Trophoblast cell (in vitro differentiated cells and primary cell): ENCODE measurements around the gene RTN4RL1.

Source experiments
- DNase-seq, 2 donors: peaks; one replicate each; pipeline ENCODE4 v3.0.0-alpha.2; 2016
- H2AFZ ChIP-seq: 2 replicates; pipeline ENCODE4 v1.6.1; 2013; ENCODE audit warnings: low read length, moderate library complexity, mild to moderate bottlenecking; ENCODE audit not compliant: insufficient read depth, poor library complexity
- H2AK5ac ChIP-seq: 2 replicates; pipeline ENCODE4 v1.6.1; 2013; ENCODE audit warnings: mild to moderate bottlenecking, low read length
- H2BK120ac ChIP-seq: 2 replicates; pipeline ENCODE4 v1.6.1; 2013; ENCODE audit warnings: low read length, mild to moderate bottlenecking, moderate library complexity; ENCODE audit not compliant: insufficient read depth, poor library complexity
- H2BK12ac ChIP-seq: 2 replicates; pipeline ENCODE4 v1.6.1; 2013; ENCODE audit warnings: mild to moderate bottlenecking, low read length, moderate library complexity
- H2BK5ac ChIP-seq: 2 replicates; pipeline ENCODE4 v1.6.1; 2013; ENCODE audit warnings: low read length, low read depth, moderate library complexity, mild to moderate bottlenecking; ENCODE audit not compliant: poor library complexity
- H3K14ac ChIP-seq: 2 replicates; pipeline ENCODE4 v1.6.1; 2013; ENCODE audit warnings: mild to moderate bottlenecking, low read length
- H3K18ac ChIP-seq: 2 replicates; pipeline ENCODE4 v1.6.1; 2013; ENCODE audit warnings: mild to moderate bottlenecking, low read length
- H3K23ac ChIP-seq: 2 replicates; pipeline ENCODE4 v1.6.1; 2013; ENCODE audit warnings: low read length
- H3K27ac ChIP-seq: 2 replicates; pipeline ENCODE4 v1.5.1; 2013; ENCODE audit warnings: low read depth, mild to moderate bottlenecking, inconsistent platforms, low read length, moderate library complexity
- H3K27me3 ChIP-seq: 2 replicates; pipeline ENCODE4 v1.6.1; 2013; ENCODE audit warnings: inconsistent platforms, mild to moderate bottlenecking, low read length, moderate library complexity; ENCODE audit not compliant: insufficient read depth
- H3K36me3 ChIP-seq, 2 experiments: 1 replicate in 1 of 2; 2 replicates in 1 of 2; pipeline ENCODE4 v1.6.1; 2013; ENCODE audit warnings: low read length in 2 of 2, mild to moderate bottlenecking in 2 of 2, moderate library complexity in 1 of 2; ENCODE audit not compliant: insufficient read depth in 2 of 2, control insufficient read depth in 1 of 2
- H3K4ac ChIP-seq: 2 replicates; pipeline ENCODE4 v1.6.1; 2013; ENCODE audit warnings: low read depth, mild to moderate bottlenecking, low read length, moderate library complexity
- H3K4me1 ChIP-seq, 2 experiments: 1 replicate in 1 of 2; 2 replicates in 1 of 2; pipeline ENCODE4 v1.6.1; 2013; ENCODE audit warnings: low read length in 2 of 2, mild to moderate bottlenecking in 2 of 2, moderate library complexity in 1 of 2; ENCODE audit not compliant: insufficient read depth in 2 of 2, control insufficient read depth in 1 of 2
- H3K4me2 ChIP-seq: 2 replicates; pipeline ENCODE4 v1.6.1; 2013; ENCODE audit warnings: inconsistent platforms, mild to moderate bottlenecking, low read length, moderate library complexity
- H3K4me3 ChIP-seq: 2 replicates; pipeline ENCODE4 v1.5.1; 2013; ENCODE audit warnings: mild to moderate bottlenecking, low read depth, low read length, inconsistent platforms
- H3K79me1 ChIP-seq: one replicate; pipeline ENCODE4 v1.6.1; 2013; ENCODE audit warnings: low read length
- H3K79me2 ChIP-seq: 2 replicates; pipeline ENCODE4 v1.6.1; 2013; ENCODE audit warnings: low read length, mild to moderate bottlenecking; ENCODE audit not compliant: control insufficient read depth, insufficient read depth, poor library complexity
- H3K9ac ChIP-seq: 2 replicates; pipeline ENCODE4 v1.6.1; 2013; ENCODE audit warnings: mild to moderate bottlenecking, low read length
- H3K9me3 ChIP-seq: 2 replicates; pipeline ENCODE4 v1.6.1; 2013; ENCODE audit warnings: low read depth, mild to moderate bottlenecking, control low read depth, inconsistent platforms, low read length; ENCODE audit not compliant: insufficient read depth
- H4K12ac ChIP-seq: 2 replicates; pipeline ENCODE4 v1.6.1; 2013; ENCODE audit warnings: low read depth, mild to moderate bottlenecking, low read length, moderate library complexity
- H4K8ac ChIP-seq: 2 replicates; pipeline ENCODE4 v1.6.1; 2013; ENCODE audit warnings: low read depth, mild to moderate bottlenecking, low read length, moderate library complexity
- H4K91ac ChIP-seq: one replicate; pipeline ENCODE4 v1.6.1; 2013; ENCODE audit warnings: low read depth, mild to moderate bottlenecking, low read length, moderate library complexity
- WGBS: extraction: QIAGEN DNeasy Blood & Tissue Kit; methylation state at CpG from one replicate; pipeline ENCODE4 v1.1.7; 2013; ENCODE audit warnings: missing lambda C conversion rate; ENCODE audit not compliant: insufficient read length, insufficient coverage; ENCODE audit errors: extremely low coverage; 5-methylcytosine and 5-hydroxymethylcytosine counted together

RTN4RL1 gene

DNA sequence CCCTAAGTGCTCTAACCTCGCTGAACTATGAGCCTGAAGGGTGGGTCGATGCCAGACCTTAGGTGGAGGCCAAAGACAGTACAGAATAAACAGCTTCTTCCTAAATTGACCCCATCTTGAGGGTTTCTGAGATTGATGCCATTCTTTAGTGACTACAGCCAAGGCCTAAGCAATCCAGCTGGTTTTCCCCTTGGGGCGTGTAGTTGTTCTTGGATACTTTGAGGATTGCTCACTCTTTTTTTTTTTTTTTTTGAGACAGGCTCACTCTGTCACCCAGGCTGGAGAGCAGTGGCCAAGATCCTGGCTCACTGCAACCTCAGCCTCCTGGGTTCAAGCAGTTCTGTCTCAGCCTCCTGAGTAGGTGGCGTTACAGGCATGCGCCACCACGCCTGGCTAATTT, 18.7 kb upstream of the RTN4RL1 start:
- H3K27me3 ChIP-seq: no peaks in the 10 kb centered on the region
- H2AFZ ChIP-seq: no peak overlapping the region
- no peak overlapping the region for H4K91ac ChIP-seq
- H3K23ac ChIP-seq: no peak overlapping the region
- H2BK120ac ChIP-seq: no peak overlapping the region
- no peak overlapping the region for H3K27ac ChIP-seq
- no peaks in the 10 kb centered on the region for H3K9me3 ChIP-seq
- H2AK5ac ChIP-seq: no peak overlapping the region
- no peak overlapping the region for H3K14ac ChIP-seq
- H4K12ac ChIP-seq: no peak overlapping the region
- no peak overlapping the region for H3K9ac ChIP-seq
- no peak overlapping the region for H4K8ac ChIP-seq
- no peak overlapping the region for H2BK5ac ChIP-seq
- peak; percentile 74 for DNase-seq
- peaks cover 14 to 19% of the 10 kb centered on the region in 2 experiments for H3K4me1 ChIP-seq
- H3K79me2 ChIP-seq: peaks cover 5% of the 10 kb centered on the region
- WGBS: no CpG with 5 or more reads among the region's 6 CpGs
- H2BK12ac ChIP-seq: no peak overlapping the region
- H3K4me3 ChIP-seq: no peak overlapping the region
- peak overlapping the region; percentile 42 for H3K4me2 ChIP-seq
- no peak overlapping the region for H3K18ac ChIP-seq
- no peak overlapping the region for H3K4ac ChIP-seq
- H3K36me3 ChIP-seq: peaks cover 3 to 10% of the 10 kb centered on the region in 2 experiments
- peaks cover 11% of the 10 kb centered on the region for H3K79me1 ChIP-seq

DNA sequence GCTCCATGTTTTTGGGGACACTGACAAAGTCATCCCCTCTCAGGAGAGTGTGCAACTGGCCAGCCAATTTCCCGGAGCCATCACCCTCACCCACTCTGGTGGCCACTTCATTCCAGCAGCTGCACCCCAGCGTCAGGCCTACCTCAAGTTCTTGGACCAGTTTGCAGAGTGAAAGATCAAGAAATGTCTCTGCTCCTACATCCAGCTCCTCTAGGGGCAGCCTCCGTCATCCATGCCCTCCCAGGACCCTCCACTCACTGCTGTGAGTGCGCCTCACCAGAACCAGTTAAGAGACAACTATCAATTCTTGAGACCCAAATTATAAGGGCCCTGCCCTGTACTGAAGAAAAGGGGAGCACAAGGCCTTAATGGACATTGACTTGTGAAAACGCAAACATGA, 17.8 kb upstream of the RTN4RL1 start:
- H4K8ac ChIP-seq: no peak overlapping the region
- H3K4ac ChIP-seq: no peak overlapping the region
- peaks cover 5% of the 10 kb centered on the region for H3K79me2 ChIP-seq
- no peak overlapping the region for H3K9ac ChIP-seq
- H3K27me3 ChIP-seq: no peaks in the 10 kb centered on the region
- H3K4me1 ChIP-seq: peaks cover 14 to 19% of the 10 kb centered on the region in 2 experiments
- no peak overlapping the region for H3K4me3 ChIP-seq
- H2BK5ac ChIP-seq: no peak overlapping the region
- no peak overlapping the region for H3K27ac ChIP-seq
- no peak overlapping the region for H2BK12ac ChIP-seq
- H3K36me3 ChIP-seq: peaks cover 3 to 13% of the 10 kb centered on the region in 2 experiments
- peak overlapping the region; percentile 82 for H3K4me2 ChIP-seq
- no peak for DNase-seq
- no peak overlapping the region for H3K14ac ChIP-seq
- H2AK5ac ChIP-seq: no peak overlapping the region
- H4K12ac ChIP-seq: no peak overlapping the region
- peaks cover 11% of the 10 kb centered on the region for H3K79me1 ChIP-seq
- H2AFZ ChIP-seq: no peak overlapping the region
- no peak overlapping the region for H2BK120ac ChIP-seq
- H3K23ac ChIP-seq: no peak overlapping the region
- no CpG with 5 or more reads among the region's 5 CpGs for WGBS
- H3K9me3 ChIP-seq: no peaks in the 10 kb centered on the region
- H3K18ac ChIP-seq: no peak overlapping the region
- peak overlapping the region; percentile 89 for H4K91ac ChIP-seq

DNA sequence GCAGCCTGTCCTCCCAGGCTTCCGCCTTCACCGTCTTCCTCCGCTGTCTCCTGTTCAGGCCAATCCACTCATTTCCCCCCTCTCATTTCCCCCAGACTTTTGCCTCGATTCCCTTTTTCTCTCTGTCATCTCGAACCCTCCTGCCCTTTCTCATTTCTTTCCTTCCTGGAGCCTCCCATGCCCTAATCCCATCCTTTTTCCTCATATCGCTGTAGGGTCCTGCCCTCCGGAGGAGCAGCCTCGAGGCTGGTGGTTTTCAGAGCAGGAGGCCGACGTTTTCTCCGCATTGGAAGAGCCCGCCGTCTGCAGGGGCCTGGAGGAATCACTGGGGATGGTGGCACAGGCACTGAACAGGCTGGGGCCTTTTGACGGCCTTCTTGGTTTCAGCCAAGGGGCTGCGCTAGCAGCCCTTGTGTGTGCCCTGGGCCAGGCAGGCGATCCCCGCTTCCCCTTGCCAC, 17.3 kb upstream of the RTN4RL1 start:
- Histone ChIP-seq H2AFZ (peak overlapping the region; percentile 77), H4K8ac (peak overlapping the region; percentile 96), H3K18ac (peak overlapping the region; percentile 88), H3K36me3 (peaks cover 3 to 13% of the 10 kb centered on the region in 2 experiments), H2BK5ac (peak overlapping the region; percentile 71), H3K79me1 (peaks cover 11% of the 10 kb centered on the region), H3K27ac (peak overlapping the region; percentile 14), H2AK5ac (peak overlapping the region; percentile 86), H3K14ac (peak overlapping the region; percentile 81), H3K4me1 (peaks cover 14 to 19% of the 10 kb centered on the region in 2 experiments), H3K9me3 (no peaks in the 10 kb centered on the region), H4K12ac (peak overlapping the region; percentile 90), H3K27me3 (no peaks in the 10 kb centered on the region), H3K79me2 (peaks cover 5% of the 10 kb centered on the region), H2BK12ac (no peak overlapping the region), H2BK120ac (peak overlapping the region; percentile 77), H3K9ac (peak overlapping the region; percentile 84), H3K4me2 (peak overlapping the region; percentile 82), H3K4me3 (peak overlapping the region; percentile 73), H4K91ac (peak overlapping the region; percentile 89), H3K4ac (peak overlapping the region; percentile 28), H3K23ac (no peak overlapping the region)
- DNase-seq: no peak
- no CpG with 5 or more reads among the region's 17 CpGs for WGBS

DNA sequence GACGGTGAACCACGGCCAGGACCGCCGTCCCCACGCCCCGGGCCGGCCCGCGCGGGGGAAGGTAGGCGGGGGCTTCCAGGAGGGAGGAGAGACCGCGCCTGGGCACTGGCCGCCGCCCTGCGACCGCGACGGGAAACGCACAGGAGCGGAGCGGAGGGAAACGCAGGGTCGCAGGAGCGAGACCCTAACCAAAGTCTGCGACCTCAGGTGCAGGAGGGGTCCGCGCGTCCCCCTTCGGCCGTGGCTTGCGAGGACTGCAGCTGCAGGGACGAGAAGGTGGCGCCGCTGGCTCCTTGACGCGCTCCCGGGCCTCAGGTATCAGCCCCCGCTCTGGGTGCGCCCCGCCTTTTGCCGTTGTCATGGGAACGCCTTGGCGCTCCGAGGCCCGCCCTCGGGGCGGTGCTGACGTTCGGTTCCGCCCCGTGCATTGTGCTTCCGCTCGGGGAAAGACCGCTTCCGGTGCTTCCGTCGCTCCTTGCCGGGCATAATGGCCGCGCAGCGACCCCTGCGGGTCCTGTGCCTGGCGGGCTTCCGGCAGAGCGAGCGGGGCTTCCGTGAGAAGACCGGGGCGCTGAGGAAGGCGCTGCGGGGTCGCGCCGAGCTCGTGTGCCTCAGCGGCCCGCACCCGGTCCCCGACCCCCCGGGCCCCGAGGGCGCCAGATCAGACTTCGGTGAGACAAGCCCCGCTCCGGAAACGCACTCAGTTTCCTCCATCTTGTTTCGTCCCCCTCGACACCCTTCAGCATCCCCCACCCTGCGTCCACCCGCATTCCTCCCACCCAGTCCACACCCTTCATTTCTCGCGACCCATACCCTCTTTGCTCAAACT, 16.6 kb upstream of the RTN4RL1 start, which contains the start of gene OVCA2:
Gene OVCA2 (plus strand): TSS at position 462 of the 829 bp plus-strand sequence. CDS start 26 bp downstream, at position 488.
- Histone ChIP-seq H3K4me2 (peak within 1 kb of the TSS; percentile 82), H3K9ac (peak within 1 kb of the TSS; percentile 84), H4K91ac (peak within 1 kb of the TSS; percentile 89), H3K18ac (peak within 1 kb of the TSS; percentile 88), H3K9me3 (no peaks in the 10 kb centered on the region), H3K79me2 (peaks cover 5% of the 10 kb centered on the region), H2AFZ (peak within 1 kb of the TSS; percentile 77), H3K4me1 (peaks cover 14 to 19% of the 10 kb centered on the region in 2 experiments), H2AK5ac (peak within 1 kb of the TSS; percentile 86), H3K4ac (peak within 1 kb of the TSS; percentile 28), H3K4me3 (peak within 1 kb of the TSS; percentile 88), H3K27ac (peak within 1 kb of the TSS; percentile 14), H2BK120ac (peak within 1 kb of the TSS; percentile 77), H4K12ac (peak within 1 kb of the TSS; percentile 90), H3K27me3 (no peaks in the 10 kb centered on the region), H2BK12ac (no peak within 1 kb of the TSS), H4K8ac (peak within 1 kb of the TSS; percentile 96), H3K36me3 (peaks cover 8 to 15% of the 10 kb centered on the region in 2 experiments), H3K79me1 (peaks cover 11% of the 10 kb centered on the region), H3K14ac (peak within 1 kb of the TSS; percentile 81), H3K23ac (no peak within 1 kb of the TSS), H2BK5ac (peak within 1 kb of the TSS; percentile 71)
- no CpG with 5 or more reads among the region's 93 CpGs for WGBS
- DNase-seq: peak; percentile 96 to 99
